Small intestine (tissue), 7 donors: ENCODE results near the gene MICALL2. TPM values are rescaled to one million over a fixed set of nuclear protein-coding genes. Genes with fewer than 3 reads are reported as not detected.
A peak's percentile ranks its signal among the peaks of the same experiment; 100 is the strongest.

ENCODE experiments used
- DNase-seq, 2 donors: peaks; one replicate each; pipeline versions ENCODE4 v3.0.0 to v3.0.0-alpha.2; 2013
- FAIRE-seq: peaks from 2 replicates; lab custom pipeline; 2012; peaks lifted over from hg19 to GRCh38; lab: Jason Lieb, UNC
- H3K27ac ChIP-seq, 3 donors: one replicate each; pipeline ENCODE4 v1.5.1; 2013; ENCODE audit warnings: low read length in 2 of 3, mild to moderate bottlenecking in 2 of 3, control low read depth in 1 of 3, inconsistent platforms in 1 of 3, low read depth in 1 of 3, moderate library complexity in 1 of 3
- H3K27me3 ChIP-seq, 3 donors: one replicate each; pipeline ENCODE4 v1.6.1; 2013; ENCODE audit warnings: low read length in 3 of 3, inconsistent platforms in 1 of 3; ENCODE audit not compliant: control insufficient read depth in 3 of 3, insufficient read depth in 3 of 3
- H3K36me3 ChIP-seq, 3 donors: one replicate each; pipeline ENCODE4 v1.6.1; 2013; ENCODE audit warnings: low read length in 3 of 3, inconsistent platforms in 1 of 3, low read depth in 1 of 3, mild to moderate bottlenecking in 1 of 3, moderate library complexity in 1 of 3; ENCODE audit not compliant: control insufficient read depth in 3 of 3, insufficient read depth in 2 of 3
- H3K4me1 ChIP-seq, 3 donors: one replicate each; pipeline ENCODE4 v1.6.1; 2013; ENCODE audit warnings: low read length in 2 of 3, inconsistent platforms in 1 of 3, low read depth in 1 of 3, mild to moderate bottlenecking in 1 of 3, moderate library complexity in 1 of 3; ENCODE audit not compliant: control insufficient read depth in 3 of 3, insufficient read depth in 2 of 3
- H3K4me3 ChIP-seq, 3 donors: one replicate each; pipeline ENCODE4 v1.5.1; 2013; ENCODE audit warnings: low read length in 3 of 3, control low read depth in 1 of 3, inconsistent platforms in 1 of 3, low read depth in 1 of 3, mild to moderate bottlenecking in 1 of 3, moderate library complexity in 1 of 3
- H3K9me3 ChIP-seq, 2 donors: one replicate each; pipeline ENCODE4 v1.6.1; 2013; ENCODE audit warnings: low read depth in 1 of 2, low read length in 1 of 2; ENCODE audit not compliant: control insufficient read depth in 2 of 2, insufficient read depth in 1 of 2
- WGBS, 3 donors: extraction: QIAGEN DNeasy Blood & Tissue Kit; methylation state at CpG; one replicate each; pipeline ENCODE4 v1.1.7; 2013; 5-methylcytosine and 5-hydroxymethylcytosine counted together
- polyA plus RNA-seq, 4 donors: library from polyadenylated mRNA; stranded (reverse) in 3 of 4; unstranded in 1 of 4; fragments of 200-250 nt in 3 of 4; fragments of 120-200 nt in 1 of 4; gene quantifications; one replicate each; pipeline versions ENCODE4 v1.2.1 to v1.2.3, GENCODE V29; 2013
- donor health status: healthy with polysubstance abuse.
- donor health status: control.
- donor health status: control.
- donor health status: Bipolar disorder and iron deficiency.
- donor health status: healthy.

MICALL2 gene
- polyA plus RNA-seq, 4 donors, result 67.9 to 533 (median 264) TPM

GRCh38 chr7:1436608-1437007, 22.7 kb downstream of the MICALL2 start:
- peaks cover 0 to 3% (median 0%) of the 10 kb centered on the region in 3 donors for H3K4me1 ChIP-seq
- peaks cover 5 to 72% (median 7%) of the 10 kb centered on the region in 3 donors for H3K36me3 ChIP-seq
- 91 to 94% (median 94%) methylated on average over 16 to 20 of the region's 20 CpGs for WGBS, 3 donors

GRCh38 chr7:1434891-1435670, 24.2 kb downstream of the MICALL2 start:
- no peak overlapping the region for H3K27ac ChIP-seq
- no peak for FAIRE-seq
- H3K9me3 ChIP-seq, result peaks cover 0 to 2% of the 10 kb centered on the region in 2 donors
- 89 to 94% (median 89%) methylated on average over 17 to 22 of the region's 22 CpGs for WGBS, 3 donors
- peaks cover 0 to 9% (median 0%) of the 10 kb centered on the region in 3 donors for H3K27me3 ChIP-seq
- peaks cover 0 to 3% (median 0%) of the 10 kb centered on the region in 3 donors for H3K4me1 ChIP-seq
- DNase-seq, result no peak
- H3K36me3 ChIP-seq, result peaks cover 5 to 57% (median 7%) of the 10 kb centered on the region in 3 donors
- no peak overlapping the region for H3K4me3 ChIP-seq

More at GRCh38 chr7:1436608-1437007, 22.7 kb downstream of the MICALL2 start:
- Histone ChIP-seq H3K9me3 (peaks cover 0 to 2% of the 10 kb centered on the region in 2 donors), H3K27me3 (peaks cover 0 to 4% (median 0%) of the 10 kb centered on the region in 3 donors), H3K27ac (no peak overlapping the region), H3K4me3 (no peak overlapping the region)
- DNase-seq, result no peak
- FAIRE-seq, result no peak

- Histone ChIP-seq H3K4me3 (no peak overlapping the region), H3K9me3 (no peaks in the 10 kb centered on the region), H3K27me3 (peaks cover 0 to 14% (median 0%) of the 10 kb centered on the region in 3 donors), H3K27ac (no peak overlapping the region), H3K36me3 (peaks cover 5 to 51% (median 7%) of the 10 kb centered on the region in 3 donors), H3K4me1 (peaks cover 0 to 3% (median 0%) of the 10 kb centered on the region in 3 donors)
- FAIRE-seq (no peak), DNase-seq (no peak)
- 88 to 90% (median 90%) methylated on average over 35 of the region's 35 CpGs for WGBS, 3 donors
Observed at GRCh38 chr7:1434165-1434718, 25.0 kb downstream of the MICALL2 start.

- no peak for FAIRE-seq
- no peak overlapping the region for H3K4me3 ChIP-seq
- peaks cover 2 to 41% (median 7%) of the 10 kb centered on the region in 3 donors for H3K36me3 ChIP-seq
- no peaks in the 10 kb centered on the region for H3K9me3 ChIP-seq
- peaks cover 0 to 3% (median 0%) of the 10 kb centered on the region in 3 donors for H3K4me1 ChIP-seq
- H3K27me3 ChIP-seq, result peaks cover 0 to 15% (median 0%) of the 10 kb centered on the region in 3 donors
- WGBS, 3 donors, result 71 to 78% (median 72%) methylated on average over 22 to 25 of the region's 25 CpGs
- no peak overlapping the region for H3K27ac ChIP-seq
- no peak for DNase-seq
Observed at GRCh38 chr7:1433128-1433920, 25.9 kb downstream of the MICALL2 start.

GRCh38 chr7:1432411-1433082, 26.7 kb downstream of the MICALL2 start:
- Histone ChIP-seq H3K9me3 (no peaks in the 10 kb centered on the region), H3K27me3 (peaks cover 0 to 15% (median 0%) of the 10 kb centered on the region in 3 donors), H3K36me3 (peaks cover 2 to 34% (median 7%) of the 10 kb centered on the region in 3 donors), H3K27ac (no peak overlapping the region), H3K4me3 (no peak overlapping the region), H3K4me1 (peaks cover 0 to 3% (median 0%) of the 10 kb centered on the region in 3 donors)
- FAIRE-seq, result no peak
- WGBS, 3 donors, result 9 to 18% (median 15%) methylated on average over 27 to 30 of the region's 30 CpGs
- peak; percentile 65 to 76 for DNase-seq

- DNase-seq (no peak), FAIRE-seq (no peak)
- Histone ChIP-seq H3K4me3 (no peak overlapping the region), H3K27me3 (peaks cover 0 to 17% (median 0%) of the 10 kb centered on the region in 3 donors), H3K4me1 (peaks cover 0 to 3% (median 0%) of the 10 kb centered on the region in 3 donors), H3K36me3 (peaks cover 2 to 28% (median 3%) of the 10 kb centered on the region in 3 donors), H3K9me3 (no peaks in the 10 kb centered on the region), H3K27ac (no peak overlapping the region)
- WGBS, 3 donors, result 12 to 38% (median 20%) methylated on average over 22 of the region's 22 CpGs
Observed at GRCh38 chr7:1431634-1432380, 27.5 kb downstream of the MICALL2 start.

- Histone ChIP-seq H3K9me3 (no peaks in the 10 kb centered on the region), H3K4me3 (no peak overlapping the region), H3K27ac (no peak overlapping the region), H3K27me3 (peaks cover 0 to 17% (median 0%) of the 10 kb centered on the region in 3 donors), H3K4me1 (peaks cover 0 to 3% (median 0%) of the 10 kb centered on the region in 3 donors), H3K36me3 (peaks cover 0 to 23% (median 2%) of the 10 kb centered on the region in 3 donors)
- 17 to 43% (median 29%) methylated on average over 7 to 10 of the region's 10 CpGs for WGBS, 3 donors
- no peak for FAIRE-seq
- DNase-seq, result no peak
Observed at GRCh38 chr7:1431226-1431625, 28.0 kb downstream of the MICALL2 start.
